SK-N-SH (cell line): Measurements from ENCODE around the gene SLC35A2. TPM values are rescaled to one million over a fixed set of nuclear protein-coding genes. Genes with fewer than 3 reads are reported as not detected.

Source experiments
- CTCF ChIA-PET: fragments of 300-600, 350-600 bp; formaldehyde crosslinking; extraction: SDS; loops from one replicate; lab custom pipeline; 2021; lab: Yijun Ruan, JAX
- POLR2A ChIA-PET: fragments of 350-600 bp; sonication (Branson Sonifier 250); formaldehyde crosslinking; extraction: SDS; loops from one replicate; lab custom pipeline; 2020; ENCODE audit warnings: antibody characterized with exemption, inconsistent platforms; lab: Yijun Ruan, JAX
- DNase-seq: peaks from one replicate; pipeline ENCODE4 v3.0.0; 2012
- H2AFZ ChIP-seq: fragments of 200-600 bp; sonication (generic); 2 replicates; pipeline ENCODE4 v1.8.1; 2016; ENCODE audit warnings: antibody characterized with exemption, mild to moderate bottlenecking, low read depth
- H3F3A ChIP-seq: fragments of 200-600 bp; sonication (generic); replicated peaks from 2 replicates; pipeline ENCODE3; 2016; ENCODE audit warnings: antibody characterized with exemption, mild to moderate bottlenecking; ENCODE audit not compliant: insufficient read depth
- H3K27ac ChIP-seq, 2 experiments: fragments of 200-500 bp in 1 of 2; fragments of 200-600 bp in 1 of 2; sonication (Bioruptor generic) in 1 of 2; sonication (generic), shearing (Covaris generic) in 1 of 2; 2 replicates each; pipeline versions ENCODE4 v1.5.1 to v1.6.1; 2014 to 2016; ENCODE audit warnings: low read depth in 2 of 2, inconsistent platforms in 1 of 2, low read length in 1 of 2, mild to moderate bottlenecking in 1 of 2, mixed read lengths in 1 of 2
- H3K27me3 ChIP-seq: fragments of 200-600 bp; sonication (generic), shearing (Covaris generic); 2 replicates; pipeline ENCODE4 v1.6.1; 2016; ENCODE audit warnings: mixed run types; ENCODE audit not compliant: insufficient read depth
- H3K36me3 ChIP-seq, 2 experiments: fragments of 200-500 bp in 1 of 2; fragments of 200-600 bp in 1 of 2; sonication (Bioruptor generic) in 1 of 2; sonication (generic) in 1 of 2; replicated peaks in 1 of 2; 2 replicates each; pipeline versions ENCODE3 to v1.5.1; 2014 to 2016; ENCODE audit warnings: low read length in 1 of 2, mild to moderate bottlenecking in 1 of 2; ENCODE audit not compliant: insufficient read depth in 2 of 2, control insufficient read depth in 1 of 2
- H3K4me1 ChIP-seq, 2 experiments: fragments of 200-500 bp in 1 of 2; fragments of 200-600 bp in 1 of 2; sonication (Bioruptor generic) in 1 of 2; sonication (generic), shearing (Covaris generic) in 1 of 2; 2 replicates each; pipeline versions ENCODE4 v1.5.1 to v1.6.1; 2014 to 2016; ENCODE audit warnings: low read depth in 1 of 2, low read length in 1 of 2, mixed run types in 1 of 2; ENCODE audit not compliant: insufficient read depth in 2 of 2, control insufficient read depth in 1 of 2
- H3K4me2 ChIP-seq: fragments of 200-600 bp; sonication (generic), shearing (Covaris generic); 2 replicates; pipeline ENCODE4 v1.6.1; 2017; ENCODE audit warnings: mixed run types
- H3K4me3 ChIP-seq, 2 experiments: fragments of 200-500 bp in 1 of 2; fragments of 200-600 bp in 1 of 2; sonication (Bioruptor generic) in 1 of 2; sonication (generic), shearing (Covaris generic) in 1 of 2; 2 replicates each; pipeline versions ENCODE4 v1.5.1 to v1.8.1; 2014 to 2016; ENCODE audit warnings: low read depth in 2 of 2, inconsistent platforms in 1 of 2, low read length in 1 of 2, mild to moderate bottlenecking in 1 of 2, mixed read lengths in 1 of 2, moderate library complexity in 1 of 2
- H3K79me2 ChIP-seq: fragments of 200-600 bp; sonication (generic); 2 replicates; pipeline ENCODE4 v1.8.1; 2017; ENCODE audit warnings: mild to moderate bottlenecking; ENCODE audit not compliant: insufficient read depth
- H3K9ac ChIP-seq: fragments of 200-600 bp; sonication (generic); 2 replicates; pipeline ENCODE4 v1.6.1; 2017; ENCODE audit warnings: mixed run types
- H3K9me2 ChIP-seq: fragments of 200-600 bp; sonication (generic); 2 replicates; pipeline ENCODE4 v1.6.1; 2017; ENCODE audit warnings: mixed run types
- H3K9me3 ChIP-seq: fragments of 200-600 bp; sonication (generic); 2 replicates; pipeline ENCODE4 v1.6.1; 2017; ENCODE audit warnings: mixed run types, mild to moderate bottlenecking, moderate library complexity
- H4K20me1 ChIP-seq: fragments of 200-600 bp; sonication (generic); 2 replicates; pipeline ENCODE4 v1.6.1; 2017; ENCODE audit warnings: mild to moderate bottlenecking, mixed run types; ENCODE audit not compliant: insufficient read depth
- CHD2 ChIP-seq: fragments of 150-350 bp; IDR thresholded peaks from 2 replicates; pipeline ENCODE4 v1.6.1; 2018; ENCODE audit warnings: low read length; ENCODE audit not compliant: partially characterized antibody
- EP300 ChIP-seq, 2 experiments: IDR thresholded peaks; 2 replicates each; pipeline versions ENCODE4 v1.4.0 to v1.6.1; 2012; ENCODE audit warnings: borderline replicate concordance in 1 of 2, low read depth in 1 of 2, low read length in 1 of 2
- FOXM1 ChIP-seq: IDR thresholded peaks from 2 replicates; pipeline ENCODE4 v1.4.0; 2012; ENCODE audit warnings: low read depth, mild to moderate bottlenecking
- GATA2 ChIP-seq: sonication (generic); formaldehyde crosslinking; IDR thresholded peaks from 2 replicates; pipeline ENCODE4 v1.5.0; 2020; ENCODE audit warnings: mild to moderate bottlenecking, missing genetic modification reagents
- IRF3 ChIP-seq: fragments of 150-350 bp; IDR thresholded peaks from 2 replicates; pipeline ENCODE4 v1.6.1; 2016; ENCODE audit warnings: mild to moderate bottlenecking, low read depth, low read length
- JUND ChIP-seq: IDR thresholded peaks from 2 replicates; pipeline ENCODE4 v1.4.0; 2012
- MAX ChIP-seq: IDR thresholded peaks from 2 replicates; pipeline ENCODE4 v1.4.0; 2012; ENCODE audit warnings: low read depth
- PBX3 ChIP-seq: IDR thresholded peaks from 2 replicates; pipeline ENCODE4; 2012
- RAD21 ChIP-seq: IDR thresholded peaks from 2 replicates; pipeline ENCODE4 v1.6.1; 2012; ENCODE audit warnings: mild to moderate bottlenecking, low read length
- RFX5 ChIP-seq: IDR thresholded peaks from 2 replicates; pipeline ENCODE4 v1.6.1; 2012; ENCODE audit warnings: mild to moderate bottlenecking, improper control_type of control experiment, low read length
- WGBS: methylation state at CpG from one replicate; pipeline ENCODE4 v1.1.6; 2017; ENCODE audit warnings: low lambda C conversion rate; 5-methylcytosine and 5-hydroxymethylcytosine counted together
- polyA plus RNA-seq, 3 experiments: library from polyadenylated mRNA; depleted of rRNA; stranded (reverse); fragments of >200 nt; gene quantifications; 2 replicates each; pipeline ENCODE4 v1.2.3, GENCODE V29; 2012
- TF ChIP-seq, protein P1 (sequence below): fragments of 150-350 bp; IDR thresholded peaks from 2 replicates; pipeline ENCODE4 v1.6.1; 2017; ENCODE audit warnings: antibody characterized with exemption, low read length, low read depth, borderline replicate concordance
- TF ChIP-seq, protein P2 (sequence below): IDR thresholded peaks from 2 replicates; pipeline ENCODE4 v1.4.0; 2012; ENCODE audit warnings: low read depth, borderline replicate concordance

Gene SLC35A2
- polyA plus RNA-seq, 1 of the 3 experiments (the other 2 are of a cell fraction): 71.3 TPM

GRCh38 chrX:48902135-48902534, 9.3 kb downstream of the SLC35A2 start (continued):
- TF ChIP-seq, protein P1, sequence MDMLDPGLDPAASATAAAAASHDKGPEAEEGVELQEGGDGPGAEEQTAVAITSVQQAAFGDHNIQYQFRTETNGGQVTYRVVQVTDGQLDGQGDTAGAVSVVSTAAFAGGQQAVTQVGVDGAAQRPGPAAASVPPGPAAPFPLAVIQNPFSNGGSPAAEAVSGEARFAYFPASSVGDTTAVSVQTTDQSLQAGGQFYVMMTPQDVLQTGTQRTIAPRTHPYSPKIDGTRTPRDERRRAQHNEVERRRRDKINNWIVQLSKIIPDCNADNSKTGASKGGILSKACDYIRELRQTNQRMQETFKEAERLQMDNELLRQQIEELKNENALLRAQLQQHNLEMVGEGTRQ: no peak
- TF ChIP-seq, all 33 proteins: peak for 0

- H3K79me2 ChIP-seq: peaks cover 21% of the 10 kb centered on the region
- DNase-seq: no peak
- H3K36me3 ChIP-seq: peaks cover 3 to 32% of the 10 kb centered on the region in 2 experiments
- peaks cover 3% of the 10 kb centered on the region for H3F3A ChIP-seq
- H3K9ac ChIP-seq: no peak overlapping the region
- H3K4me1 ChIP-seq: peaks cover 0 to 4% of the 10 kb centered on the region in 2 experiments; a peak in 1 of 4 replicates
- H3K4me3 ChIP-seq: no peak overlapping the region
- no peak overlapping the region for H3K27ac ChIP-seq
- CTCF ChIA-PET: interaction anchor here (1.2 kb wide), 1 partner anchor 11 kb away, joined by 5 read pairs; the partner anchor contains the start of gene SLC35A2
- H3K4me2 ChIP-seq: no peak overlapping the region
- TF ChIP-seq MAX (no peak), EP300 (IDR thresholded peaks at IDR 0.05; ENCODE audit: borderline replicate concordance in 1 of 2, low read depth in 1 of 2, low read length in 1 of 2) (no peak), FOXM1 (no peak), GATA2 (CRISPR knock-in tag) (no peak), JUND (no peak), IRF3 (no peak), RAD21 (no peak), CHD2 (no peak), PBX3 (no peak), RFX5 (no peak)
- TF ChIP-seq, protein P1: no peak
- TF ChIP-seq, protein P2, sequence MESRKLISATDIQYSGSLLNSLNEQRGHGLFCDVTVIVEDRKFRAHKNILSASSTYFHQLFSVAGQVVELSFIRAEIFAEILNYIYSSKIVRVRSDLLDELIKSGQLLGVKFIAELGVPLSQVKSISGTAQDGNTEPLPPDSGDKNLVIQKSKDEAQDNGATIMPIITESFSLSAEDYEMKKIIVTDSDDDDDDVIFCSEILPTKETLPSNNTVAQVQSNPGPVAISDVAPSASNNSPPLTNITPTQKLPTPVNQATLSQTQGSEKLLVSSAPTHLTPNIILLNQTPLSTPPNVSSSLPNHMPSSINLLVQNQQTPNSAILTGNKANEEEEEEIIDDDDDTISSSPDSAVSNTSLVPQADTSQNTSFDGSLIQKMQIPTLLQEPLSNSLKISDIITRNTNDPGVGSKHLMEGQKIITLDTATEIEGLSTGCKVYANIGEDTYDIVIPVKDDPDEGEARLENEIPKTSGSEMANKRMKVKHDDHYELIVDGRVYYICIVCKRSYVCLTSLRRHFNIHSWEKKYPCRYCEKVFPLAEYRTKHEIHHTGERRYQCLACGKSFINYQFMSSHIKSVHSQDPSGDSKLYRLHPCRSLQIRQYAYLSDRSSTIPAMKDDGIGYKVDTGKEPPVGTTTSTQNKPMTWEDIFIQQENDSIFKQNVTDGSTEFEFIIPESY: no peak
- no peaks in the 10 kb centered on the region for H3K9me2 ChIP-seq
- no peaks in the 10 kb centered on the region for H3K9me3 ChIP-seq
- WGBS: 74% methylated on average over 6 of the region's 7 CpGs
- POLR2A ChIA-PET: no interaction called here
- H2AFZ ChIP-seq: no peak overlapping the region
- H4K20me1 ChIP-seq: peaks cover 5% of the 10 kb centered on the region; the same call in 1 of the 2 replicates
- no peaks in the 10 kb centered on the region for H3K27me3 ChIP-seq
Measured at GRCh38 chrX:48901069-48901468, 10.4 kb downstream of the SLC35A2 start.
